Bronchial epithelial cell (primary cell): Measurements from ENCODE around the gene SNAPIN. TPM values are rescaled to one million over a fixed set of nuclear protein-coding genes. Genes with fewer than 3 reads are reported as not detected.
A peak's percentile ranks its signal among the peaks of the same experiment; 100 is the strongest.

Source experiments
- DNase-seq: peaks from one replicate; pipeline ENCODE4 v3.0.0-alpha.2; 2010; ENCODE audit warnings: low read depth
- FAIRE-seq: peaks from 2 replicates; lab custom pipeline; 2011; peaks lifted over from hg19 to GRCh38; lab: Jason Lieb, UNC
- H3K27me3 ChIP-seq: 2 replicates; pipeline ENCODE4 v1.5.1; 2011; ENCODE audit warnings: low read length; ENCODE audit not compliant: control insufficient read depth, insufficient read depth
- H3K36me3 ChIP-seq: 2 replicates; pipeline ENCODE4 v1.5.1; 2011; ENCODE audit warnings: low read length; ENCODE audit not compliant: control insufficient read depth, insufficient read depth
- H3K4me3 ChIP-seq: 2 replicates; pipeline ENCODE4 v1.5.1; 2011; ENCODE audit warnings: mild to moderate bottlenecking, low read depth, low read length, control low read depth
- total RNA-seq: library from RNA; depleted of rRNA; stranded (reverse); fragments of >200 nt; gene quantifications from 2 replicates; pipeline ENCODE4 v1.2.1, GENCODE V29; 2014
- TF ChIP-seq, protein P1 (sequence below): IDR thresholded peaks from 2 replicates; pipeline ENCODE4 v1.5.1; 2011; ENCODE audit warnings: mild to moderate bottlenecking, moderate library complexity, low read length, control low read depth, inconsistent platforms; ENCODE audit not compliant: insufficient read depth, severe bottlenecking

The SNAPIN gene
- total RNA-seq, 1 donor from 2014 or later, result 59.5 TPM

DNA sequence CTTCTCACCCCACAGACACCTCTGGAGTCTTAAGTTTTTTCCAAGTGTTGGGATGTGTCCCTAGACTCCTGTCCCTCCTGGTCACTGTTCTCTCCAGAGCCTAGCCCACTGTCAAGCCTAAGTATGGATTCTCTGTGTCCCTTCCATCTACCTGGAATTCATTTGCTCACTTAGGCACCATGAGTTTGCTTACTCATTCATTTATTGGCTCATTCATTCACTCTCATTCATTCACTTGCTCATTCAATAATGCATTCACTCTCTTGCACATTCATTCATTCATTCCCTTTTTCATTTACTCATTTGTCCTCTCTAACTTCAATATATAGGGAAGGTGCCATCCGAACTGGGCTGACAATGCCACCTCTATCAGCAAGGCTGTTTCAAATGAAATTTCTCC is 47.1 kb upstream of the SNAPIN start:
- peak; percentile 77 for DNase-seq
- TF ChIP-seq, protein P1, sequence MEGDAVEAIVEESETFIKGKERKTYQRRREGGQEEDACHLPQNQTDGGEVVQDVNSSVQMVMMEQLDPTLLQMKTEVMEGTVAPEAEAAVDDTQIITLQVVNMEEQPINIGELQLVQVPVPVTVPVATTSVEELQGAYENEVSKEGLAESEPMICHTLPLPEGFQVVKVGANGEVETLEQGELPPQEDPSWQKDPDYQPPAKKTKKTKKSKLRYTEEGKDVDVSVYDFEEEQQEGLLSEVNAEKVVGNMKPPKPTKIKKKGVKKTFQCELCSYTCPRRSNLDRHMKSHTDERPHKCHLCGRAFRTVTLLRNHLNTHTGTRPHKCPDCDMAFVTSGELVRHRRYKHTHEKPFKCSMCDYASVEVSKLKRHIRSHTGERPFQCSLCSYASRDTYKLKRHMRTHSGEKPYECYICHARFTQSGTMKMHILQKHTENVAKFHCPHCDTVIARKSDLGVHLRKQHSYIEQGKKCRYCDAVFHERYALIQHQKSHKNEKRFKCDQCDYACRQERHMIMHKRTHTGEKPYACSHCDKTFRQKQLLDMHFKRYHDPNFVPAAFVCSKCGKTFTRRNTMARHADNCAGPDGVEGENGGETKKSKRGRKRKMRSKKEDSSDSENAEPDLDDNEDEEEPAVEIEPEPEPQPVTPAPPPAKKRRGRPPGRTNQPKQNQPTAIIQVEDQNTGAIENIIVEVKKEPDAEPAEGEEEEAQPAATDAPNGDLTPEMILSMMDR, result no peak
- peak; percentile 47 for FAIRE-seq
- peak overlapping the region; percentile 88 for H3K4me3 ChIP-seq
- H3K27me3 ChIP-seq, result no peaks in the 10 kb centered on the region
- H3K36me3 ChIP-seq, result peaks cover 33% of the 10 kb centered on the region

DNA sequence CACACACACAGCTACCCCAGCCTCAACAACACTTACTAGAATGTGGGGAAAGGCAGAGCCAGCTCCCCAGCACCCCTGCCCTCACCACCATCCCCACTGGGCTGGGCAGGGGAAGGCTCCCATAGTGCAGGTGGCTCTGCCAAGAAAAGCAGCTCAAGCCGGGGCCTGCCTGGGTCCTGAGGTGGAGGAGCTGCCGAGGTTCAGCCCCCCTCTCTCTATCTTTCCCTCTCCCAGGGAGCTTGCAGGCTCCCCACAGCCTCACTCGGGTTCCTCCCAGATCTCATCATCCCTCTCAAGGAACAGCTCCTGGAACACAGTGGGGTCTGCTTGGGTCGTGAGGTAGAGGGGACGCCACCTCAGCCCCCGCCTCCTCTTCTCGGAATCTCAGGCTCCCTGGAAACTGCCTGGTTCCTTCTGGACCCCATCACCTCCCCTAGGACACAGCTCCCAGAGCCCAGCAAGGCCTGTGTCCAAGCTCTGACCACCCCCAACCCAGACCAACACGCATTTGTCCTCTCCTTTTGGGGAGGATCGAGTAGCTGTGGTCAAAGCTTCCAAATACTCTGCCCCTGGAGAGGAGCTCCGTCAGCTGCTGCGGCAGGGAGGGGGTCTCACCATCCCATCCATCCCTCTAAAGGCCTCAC is 46.3 kb upstream of the SNAPIN start:
- no peak for DNase-seq
- TF ChIP-seq, protein P1, result no peak
- Histone ChIP-seq H3K4me3 (peak overlapping the region; percentile 88), H3K36me3 (peaks cover 25% of the 10 kb centered on the region), H3K27me3 (no peaks in the 10 kb centered on the region)
- FAIRE-seq, result no peak

DNA sequence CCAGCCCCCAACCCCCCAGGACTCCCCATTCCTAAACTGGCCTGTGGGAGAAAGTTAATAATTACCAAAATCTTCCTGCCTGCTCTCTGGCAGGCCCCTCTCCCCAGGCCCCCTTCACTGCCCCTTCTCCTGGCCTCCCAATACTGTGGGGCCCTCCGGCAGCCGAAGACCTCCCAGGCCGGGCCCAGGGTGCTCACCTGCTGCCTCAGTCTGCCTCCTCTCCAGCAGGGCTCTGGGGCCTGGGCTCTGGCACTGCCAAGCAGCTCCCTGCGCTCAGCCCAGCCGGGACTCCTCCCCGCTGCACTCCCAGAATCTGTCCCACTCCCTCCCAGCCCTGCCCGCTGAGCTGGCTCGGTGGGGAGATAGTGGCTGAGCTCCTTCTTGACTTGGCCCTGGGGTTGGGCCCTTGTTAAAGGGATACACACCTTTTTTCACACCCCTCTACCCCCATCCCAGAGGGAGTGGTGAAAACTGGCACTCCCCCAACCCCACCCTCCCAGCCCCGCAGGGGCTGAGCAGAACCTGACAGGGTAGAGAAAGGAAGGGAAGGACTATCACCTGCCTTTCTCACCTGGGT is 45.7 kb upstream of the SNAPIN start, which contains the start of gene S100A16:
Gene S100A16, minus strand, starts transcription at position 383 of the 577 bp plus-strand sequence. CDS start 4,986 bp downstream, outside the sequence.
- TF ChIP-seq, protein P1, result no peak
- Histone ChIP-seq H3K4me3 (peak within 1 kb of the TSS; percentile 88), H3K36me3 (peaks cover 19% of the 10 kb centered on the region), H3K27me3 (no peaks in the 10 kb centered on the region)
- FAIRE-seq (no peak), DNase-seq (peak; percentile 91)

DNA sequence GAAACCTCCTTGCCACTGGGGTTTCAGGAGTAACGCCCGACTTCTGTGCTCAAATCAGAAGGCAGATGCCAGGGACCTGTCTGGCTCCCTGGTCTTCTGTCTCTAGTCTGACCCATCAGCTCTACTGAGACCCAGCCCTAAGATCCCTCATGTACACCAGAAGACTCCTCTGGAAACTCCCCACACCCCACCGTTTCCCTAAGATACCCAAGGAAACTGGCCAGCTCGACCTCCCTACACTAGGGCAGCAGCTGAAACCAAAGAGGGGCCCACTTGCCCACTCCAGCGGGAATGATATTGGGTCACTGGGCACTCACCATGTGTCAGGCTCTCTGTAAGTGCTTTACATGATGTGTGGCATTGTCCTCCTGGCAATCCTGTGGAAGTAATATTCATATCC is 45.1 kb upstream of the SNAPIN start:
- no peak for DNase-seq
- H3K4me3 ChIP-seq, result peak overlapping the region; percentile 88
- no peaks in the 10 kb centered on the region for H3K27me3 ChIP-seq
- no peak for FAIRE-seq
- H3K36me3 ChIP-seq, result peaks cover 17% of the 10 kb centered on the region
- TF ChIP-seq, protein P1, result no peak

DNA sequence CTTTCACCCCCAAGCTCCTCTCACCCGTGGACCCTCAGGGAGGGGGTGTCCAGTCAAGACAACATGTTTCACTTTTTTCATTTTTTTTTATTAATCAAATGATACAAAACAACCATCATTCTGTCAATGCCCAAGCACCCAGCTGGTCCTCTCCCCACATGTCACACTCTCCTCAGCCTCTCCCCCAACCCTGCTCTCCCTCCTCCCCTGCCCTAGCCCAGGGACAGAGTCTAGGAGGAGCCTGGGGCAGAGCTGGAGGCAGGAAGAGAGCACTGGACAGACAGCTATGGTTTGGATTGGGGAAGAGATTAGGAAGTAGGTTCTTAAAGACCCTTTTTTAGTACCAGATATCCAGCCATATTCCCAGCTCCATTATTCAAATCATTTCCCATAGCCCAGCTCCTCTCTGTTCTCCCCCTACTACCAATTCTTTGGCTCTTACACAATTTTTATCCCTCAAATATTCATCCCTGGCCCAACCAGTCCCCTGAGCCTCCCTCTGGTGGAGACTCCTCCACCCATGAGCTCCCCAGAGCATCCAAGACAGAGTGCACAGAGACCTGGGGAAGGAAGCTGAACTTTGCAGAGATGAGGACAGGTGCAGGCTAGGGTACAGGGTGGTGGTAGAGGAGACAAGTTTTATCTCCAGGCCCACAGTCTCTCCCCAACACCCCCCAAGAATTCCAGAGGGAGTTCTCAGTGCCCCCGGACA is 44.2 kb upstream of the SNAPIN start:
- peak overlapping the region; percentile 63 for H3K4me3 ChIP-seq
- H3K27me3 ChIP-seq, result no peaks in the 10 kb centered on the region
- FAIRE-seq, result no peak
- TF ChIP-seq, protein P1, result peak; percentile 13
- DNase-seq, result peak; percentile 14
- H3K36me3 ChIP-seq, result peaks cover 14% of the 10 kb centered on the region
